GM06990 (cell line): Measurements from ENCODE around the gene CCDC196.

ENCODE experiments used
- DNase-seq: peaks from one replicate; pipeline ENCODE4 v3.0.0-alpha.2; 2011; ENCODE audit not compliant: insufficient read length; ENCODE audit errors: extremely low read depth
- H3K27me3 ChIP-seq: replicated peaks from 2 replicates; pipeline ENCODE4 v1.6.0; 2011; ENCODE audit warnings: low read length; ENCODE audit not compliant: control insufficient read depth, insufficient read depth
- H3K36me3 ChIP-seq: 2 replicates; pipeline ENCODE4 v1.5.1; 2011; ENCODE audit warnings: low read length; ENCODE audit not compliant: control insufficient read depth, insufficient read depth
- H3K4me3 ChIP-seq: replicated peaks from 2 replicates; pipeline ENCODE4 v1.5.1; 2011; ENCODE audit warnings: low read depth, mild to moderate bottlenecking, control low read depth, low read length
- TF ChIP-seq, protein P1 (sequence below): IDR thresholded peaks from 2 replicates; pipeline ENCODE4 v1.5.1; 2011; ENCODE audit warnings: low read length, control low read depth, mild to moderate bottlenecking, inconsistent platforms; ENCODE audit not compliant: insufficient read depth, poor library complexity, severe bottlenecking

Gene CCDC196

DNA sequence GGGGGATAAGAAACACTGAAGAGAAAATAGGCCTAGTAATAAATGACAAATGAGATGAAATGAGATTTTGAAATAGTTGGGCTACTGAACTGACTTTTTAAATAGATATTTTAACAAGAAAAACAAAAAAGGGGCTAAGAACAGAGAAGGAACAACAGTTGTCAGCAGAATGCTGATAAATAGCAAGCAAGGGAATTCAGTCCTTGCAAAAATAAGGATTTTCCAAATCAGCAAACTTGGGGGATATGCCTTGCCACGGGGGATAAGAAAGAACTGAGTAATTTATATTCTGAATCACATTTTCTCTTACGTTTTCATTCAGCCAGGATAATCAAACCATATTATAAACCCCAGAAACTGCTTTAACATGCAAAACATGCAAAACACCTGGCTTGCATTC lies 12.9 kb upstream of the CCDC196 start:
- no peak overlapping the region for H3K4me3 ChIP-seq
- no peak for DNase-seq
- no peaks in the 10 kb centered on the region for H3K27me3 ChIP-seq
- H3K36me3 ChIP-seq: no peaks in the 10 kb centered on the region
- TF ChIP-seq, protein P1, sequence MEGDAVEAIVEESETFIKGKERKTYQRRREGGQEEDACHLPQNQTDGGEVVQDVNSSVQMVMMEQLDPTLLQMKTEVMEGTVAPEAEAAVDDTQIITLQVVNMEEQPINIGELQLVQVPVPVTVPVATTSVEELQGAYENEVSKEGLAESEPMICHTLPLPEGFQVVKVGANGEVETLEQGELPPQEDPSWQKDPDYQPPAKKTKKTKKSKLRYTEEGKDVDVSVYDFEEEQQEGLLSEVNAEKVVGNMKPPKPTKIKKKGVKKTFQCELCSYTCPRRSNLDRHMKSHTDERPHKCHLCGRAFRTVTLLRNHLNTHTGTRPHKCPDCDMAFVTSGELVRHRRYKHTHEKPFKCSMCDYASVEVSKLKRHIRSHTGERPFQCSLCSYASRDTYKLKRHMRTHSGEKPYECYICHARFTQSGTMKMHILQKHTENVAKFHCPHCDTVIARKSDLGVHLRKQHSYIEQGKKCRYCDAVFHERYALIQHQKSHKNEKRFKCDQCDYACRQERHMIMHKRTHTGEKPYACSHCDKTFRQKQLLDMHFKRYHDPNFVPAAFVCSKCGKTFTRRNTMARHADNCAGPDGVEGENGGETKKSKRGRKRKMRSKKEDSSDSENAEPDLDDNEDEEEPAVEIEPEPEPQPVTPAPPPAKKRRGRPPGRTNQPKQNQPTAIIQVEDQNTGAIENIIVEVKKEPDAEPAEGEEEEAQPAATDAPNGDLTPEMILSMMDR: no peak

DNA sequence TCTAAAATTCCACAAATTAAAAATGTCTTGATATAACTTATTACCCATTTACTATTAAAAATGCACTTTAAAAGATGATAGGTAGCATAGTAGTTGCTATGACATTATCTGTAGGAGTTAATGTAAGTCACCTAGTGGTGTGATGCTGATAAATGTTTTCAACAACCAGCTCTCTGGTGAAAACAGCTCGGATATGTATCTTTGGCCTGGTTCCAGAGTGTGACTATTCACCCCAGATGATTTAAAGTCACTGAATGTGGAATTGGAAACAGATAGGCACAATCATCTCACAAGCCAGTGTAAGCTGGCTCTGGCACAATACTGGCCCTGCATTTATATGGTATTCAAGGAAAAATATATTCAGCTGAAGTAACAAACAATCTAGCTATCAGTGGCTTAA lies 9.2 kb upstream of the CCDC196 start:
- DNase-seq: no peak
- H3K27me3 ChIP-seq: no peaks in the 10 kb centered on the region
- no peak overlapping the region for H3K4me3 ChIP-seq
- TF ChIP-seq, protein P1: no peak
- H3K36me3 ChIP-seq: no peaks in the 10 kb centered on the region

DNA sequence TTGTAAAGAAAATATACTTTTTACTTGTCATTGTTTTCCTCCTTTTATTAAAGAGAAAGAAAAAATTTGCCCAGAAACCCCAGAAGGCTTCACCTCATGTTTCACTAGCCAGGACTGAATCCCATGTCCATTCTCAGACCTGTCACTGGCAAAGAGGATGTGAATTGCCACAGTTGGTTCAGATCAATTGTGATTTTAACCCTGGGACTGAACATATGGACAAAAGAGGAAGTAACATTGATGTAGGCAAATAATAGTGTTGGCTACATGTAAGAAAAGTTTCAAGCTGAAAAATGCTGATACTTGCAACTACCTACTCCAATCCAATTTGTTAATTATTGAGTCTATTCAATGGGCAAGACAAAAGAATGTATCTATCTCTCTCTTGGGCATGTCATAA lies 8.6 kb upstream of the CCDC196 start:
- TF ChIP-seq, protein P1: no peak
- no peak overlapping the region for H3K4me3 ChIP-seq
- no peak for DNase-seq
- no peaks in the 10 kb centered on the region for H3K36me3 ChIP-seq
- H3K27me3 ChIP-seq: no peaks in the 10 kb centered on the region

DNA sequence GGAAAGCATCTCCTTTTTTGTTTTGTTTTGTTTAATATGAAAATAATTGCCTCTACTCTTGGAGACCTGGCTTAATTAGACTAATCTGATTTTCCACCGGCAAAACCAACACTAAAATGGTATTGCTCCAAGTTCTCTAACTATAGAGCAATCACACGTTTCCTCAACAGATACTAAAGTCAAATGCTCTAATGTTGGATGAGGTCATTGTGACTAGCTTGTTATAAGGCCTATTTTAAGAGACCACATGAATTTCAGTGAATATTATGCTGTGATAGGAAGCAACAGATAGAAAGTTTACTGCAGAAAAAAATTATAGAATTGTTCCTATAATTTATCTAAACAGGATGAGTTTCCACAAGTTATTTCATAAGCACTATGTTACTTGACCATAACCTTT lies 3.3 kb upstream of the CCDC196 start:
- Histone ChIP-seq H3K27me3 (no peaks in the 10 kb centered on the region), H3K4me3 (no peak overlapping the region), H3K36me3 (no peaks in the 10 kb centered on the region)
- no peak for DNase-seq
- TF ChIP-seq, protein P1: no peak

DNA sequence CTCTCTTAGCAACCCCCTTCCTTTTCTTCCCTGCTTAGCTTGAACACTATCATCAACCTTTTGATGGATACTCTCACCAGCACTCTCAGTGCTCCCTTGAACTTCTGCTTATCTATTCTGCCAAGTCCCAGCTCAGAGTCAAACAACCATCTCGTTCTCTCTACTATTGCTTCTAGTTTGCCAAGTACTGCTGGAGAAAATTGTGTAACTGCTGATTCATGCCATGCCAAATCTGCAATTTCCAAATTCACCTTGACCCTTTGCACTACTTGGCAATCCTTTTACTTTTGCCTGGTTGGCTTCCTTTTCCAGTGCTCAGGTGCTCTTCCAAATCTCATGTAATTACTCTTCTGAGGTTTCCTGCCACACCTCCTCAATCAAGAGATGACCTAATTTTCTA lies 2.8 kb upstream of the CCDC196 start:
- TF ChIP-seq, protein P1: no peak
- no peak for DNase-seq
- H3K27me3 ChIP-seq: no peaks in the 10 kb centered on the region
- no peaks in the 10 kb centered on the region for H3K36me3 ChIP-seq
- no peak overlapping the region for H3K4me3 ChIP-seq

DNA sequence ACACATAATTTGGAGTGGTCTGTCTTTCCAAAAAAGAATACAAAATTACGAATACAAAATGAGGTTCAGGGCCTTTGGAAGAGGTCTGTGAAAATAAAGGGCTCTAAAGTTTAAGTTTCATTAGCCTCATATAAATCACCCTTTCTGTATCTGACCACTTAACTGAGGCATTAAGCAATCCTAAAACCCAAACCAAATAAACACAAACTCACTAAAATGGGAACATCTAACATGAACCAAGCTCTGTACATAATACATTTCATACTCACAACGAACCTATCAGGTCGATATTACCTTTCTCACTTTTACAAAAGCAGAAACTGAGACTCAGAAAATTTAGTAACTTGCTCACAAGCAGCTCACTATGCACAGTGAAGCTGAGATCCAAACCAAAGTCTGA lies 1.1 kb upstream of the CCDC196 start:
- Histone ChIP-seq H3K36me3 (no peaks in the 10 kb centered on the region), H3K27me3 (no peaks in the 10 kb centered on the region), H3K4me3 (no peak overlapping the region)
- TF ChIP-seq, protein P1: no peak
- no peak for DNase-seq
